GM12872 (cell line): ENCODE measurements around the gene SEC24B.

Source experiments
- CTCF ChIP-seq: IDR thresholded peaks from 3 replicates; pipeline ENCODE4 v1.5.1; 2011; ENCODE audit warnings: low read depth, mild to moderate bottlenecking, low read length, moderate library complexity; ENCODE audit not compliant: insufficient read depth

The SEC24B gene

DNA sequence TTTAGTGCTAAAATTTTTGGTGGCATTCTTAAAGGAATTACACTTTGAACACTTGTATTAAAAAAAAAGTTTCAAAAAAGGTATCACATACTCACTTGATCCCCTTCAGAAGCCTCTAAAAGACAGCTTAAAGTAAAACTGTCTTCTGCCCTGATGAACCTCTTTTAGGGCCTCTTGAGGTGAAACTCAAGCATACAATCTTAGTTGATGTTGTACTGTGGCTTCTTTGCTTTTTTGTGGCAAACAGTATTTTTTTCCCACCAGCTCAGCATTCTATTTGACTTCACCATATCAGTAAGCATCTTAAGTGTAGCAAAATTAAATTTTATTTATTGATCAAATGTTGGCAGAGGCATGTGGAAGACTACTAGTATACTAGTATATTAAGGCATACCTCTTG, 13.7 kb downstream of the SEC24B start:
- TF ChIP-seq CTCF = no peak

DNA sequence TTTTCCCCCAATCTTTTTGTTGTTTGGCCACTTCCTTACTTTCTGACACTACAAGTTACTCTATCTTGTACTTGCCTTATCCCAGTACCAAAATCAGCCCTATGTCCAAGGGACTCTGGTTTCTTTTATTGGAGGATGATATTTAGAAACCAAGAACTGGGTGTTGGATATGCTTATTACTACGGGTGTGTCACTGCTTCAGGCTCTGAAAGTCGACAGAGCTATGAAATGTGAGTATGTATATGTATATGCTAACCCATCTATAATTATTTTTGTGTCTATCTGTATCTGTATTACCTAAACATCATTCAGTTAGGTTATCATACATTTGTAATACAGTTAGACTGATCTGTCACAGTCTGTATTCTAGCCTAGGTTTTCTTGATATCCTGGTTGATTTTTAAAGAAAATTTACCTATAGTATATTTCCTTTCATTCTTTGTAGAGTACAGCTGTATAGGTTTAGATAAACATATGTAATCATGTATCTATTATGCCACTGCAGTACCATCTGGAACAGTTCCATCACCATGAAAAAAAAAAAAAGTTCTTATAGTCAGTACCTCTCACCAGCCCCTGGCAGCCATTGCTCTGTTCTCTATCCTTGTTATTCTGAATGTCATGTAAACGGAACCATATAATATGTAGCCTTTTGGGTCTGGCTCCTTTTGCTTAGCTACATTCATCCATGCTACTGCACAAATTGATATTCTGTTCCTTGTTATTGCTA, 18.1 kb downstream of the SEC24B start:
- no peak for TF ChIP-seq CTCF

- no peak for TF ChIP-seq CTCF
Measured at GRCh38 chr4:109462297-109462696, 28.7 kb downstream of the SEC24B start.

DNA sequence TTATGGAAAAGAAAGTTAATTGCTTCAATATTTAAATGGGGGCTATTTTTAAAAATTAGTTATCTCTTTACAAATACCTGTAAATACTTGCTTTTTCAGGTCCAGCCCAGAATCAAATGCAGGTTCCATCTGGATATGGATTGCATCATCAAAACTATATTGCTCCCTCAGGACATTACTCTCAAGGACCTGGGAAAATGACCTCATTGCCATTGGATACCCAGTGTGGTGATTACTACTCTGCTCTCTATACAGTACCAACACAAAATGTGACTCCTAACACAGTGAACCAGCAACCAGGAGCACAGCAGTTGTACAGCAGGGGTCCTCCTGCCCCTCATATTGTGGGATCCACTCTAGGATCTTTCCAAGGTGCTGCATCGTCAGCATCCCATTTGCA, 29.2 kb downstream of the SEC24B start:
- no peak for TF ChIP-seq CTCF

DNA sequence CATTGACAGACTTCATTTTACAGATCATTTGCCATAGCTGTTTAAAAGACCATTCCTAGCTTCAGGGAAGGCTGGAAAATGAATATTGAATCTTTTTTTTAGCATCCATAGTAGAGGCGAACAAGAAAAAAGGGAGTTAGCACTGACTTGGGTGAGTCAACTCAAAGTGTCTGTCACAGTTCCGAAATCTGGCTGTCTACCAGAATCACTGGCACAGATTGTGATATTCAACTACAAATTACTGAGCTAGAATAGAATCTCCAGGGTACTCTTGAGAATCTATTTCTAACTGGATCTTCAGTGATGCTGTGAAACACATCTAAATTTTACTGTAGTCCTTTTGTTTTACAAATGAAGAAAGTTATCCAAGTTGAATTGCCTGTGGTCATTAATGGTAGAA, 31.5 kb downstream of the SEC24B start:
- no peak for TF ChIP-seq CTCF

- TF ChIP-seq CTCF = no peak
Measured at GRCh38 chr4:109469915-109470314, 36.3 kb downstream of the SEC24B start.

GRCh38 chr4:109472343-109472761, 38.7 kb downstream of the SEC24B start:
- TF ChIP-seq CTCF = no peak
